EH (cell line): ENCODE results near the gene SPACA4.

ENCODE experiments used
- DNase-seq: peaks from one replicate; pipeline ENCODE4 v3.0.0-alpha.2; 2015; ENCODE audit warnings: low read depth

SPACA4 gene

GRCh38 chr19:48596679-48597465 is 9.7 kb upstream of the SPACA4 start:
- no peak for DNase-seq

- DNase-seq: no peak
These were observed 7.4 kb upstream of the SPACA4 start for GRCh38 chr19:48598996-48599700.

- no peak for DNase-seq
These were observed 5.7 kb upstream of the SPACA4 start for GRCh38 chr19:48600679-48601417.

- no peak for DNase-seq
These were observed 3.5 kb upstream of the SPACA4 start for GRCh38 chr19:48603001-48603400.

GRCh38 chr19:48603449-48603848 is 3.1 kb upstream of the SPACA4 start:
- no peak for DNase-seq

- DNase-seq: no peak
These were observed 2.7 kb upstream of the SPACA4 start for GRCh38 chr19:48603850-48604249.

GRCh38 chr19:48607359-48607755 is 815 bp downstream of the SPACA4 start:
- no peak for DNase-seq

- peak; percentile 62 for DNase-seq
These were observed 2.3 kb downstream of the SPACA4 start for GRCh38 chr19:48608798-48609263.

- no peak for DNase-seq
These were observed 3.1 kb downstream of the SPACA4 start for GRCh38 chr19:48609571-48610108.

GRCh38 chr19:48611872-48612271 is 5.3 kb downstream of the SPACA4 start:
- DNase-seq: no peak

GRCh38 chr19:48613024-48613851 is 6.7 kb downstream of the SPACA4 start:
- no peak for DNase-seq

GRCh38 chr19:48613852-48614435 is 7.4 kb downstream of the SPACA4 start:
- DNase-seq: no peak

- DNase-seq: no peak
These were observed 8.1 kb downstream of the SPACA4 start, which contains the start of gene FAM83E for GRCh38 chr19:48614436-48615230. Gene FAM83E (minus strand): TSS chr19:48615076. CDS start chr19:48613372, 1,704 bp downstream.

- DNase-seq: no peak
These were observed 8.9 kb downstream of the SPACA4 start for GRCh38 chr19:48615231-48616040.

- no peak for DNase-seq
These were observed 9.5 kb downstream of the SPACA4 start for GRCh38 chr19:48616041-48616436.

- DNase-seq: no peak
These were observed 10.0 kb downstream of the SPACA4 start for GRCh38 chr19:48616491-48617056.

- peak; percentile 20 for DNase-seq
These were observed 10.8 kb downstream of the SPACA4 start for GRCh38 chr19:48617146-48617937.

- peak; percentile 19 for DNase-seq
These were observed 11.9 kb downstream of the SPACA4 start for GRCh38 chr19:48618278-48618915.
